Measurements from ENCODE around the gene LAD1. TPM values are rescaled to one million over a fixed set of nuclear protein-coding genes. Genes with fewer than 3 reads are reported as not detected.

LAD1 gene
- total and polyA plus RNA-seq, 2 experiments from 2014 or later = 63.5 to 64.2 TPM

DNA sequence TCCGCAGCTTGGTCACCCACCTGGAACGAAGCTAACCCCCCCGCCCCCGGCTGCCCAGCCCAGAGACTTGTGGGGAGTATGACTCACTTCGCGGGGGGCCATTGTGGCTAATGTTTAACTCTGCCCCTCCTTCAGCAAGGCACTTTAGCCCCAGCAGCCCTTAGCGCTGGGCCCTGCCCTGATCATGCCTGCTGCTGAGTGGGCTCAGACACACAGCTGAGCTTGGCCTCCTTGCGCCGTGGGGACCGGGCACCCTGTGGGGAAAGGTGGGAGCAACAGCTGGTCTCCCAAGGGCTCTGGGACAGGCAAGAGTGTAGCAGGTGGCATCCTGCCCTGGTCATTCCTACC lies 6.3 kb upstream of the LAD1 start:
- no peaks in the 10 kb centered on the region for H3K36me3 ChIP-seq (replicated peaks; ENCODE audit: insufficient read depth, low read depth)
- WGBS (ENCODE audit: low lambda C conversion rate, missing lambda C conversion rate) = 61% methylated on average over 10 of the region's 10 CpGs
- H3K4me1 ChIP-seq (ENCODE audit: insufficient read depth) = peaks cover 38% of the 10 kb centered on the region
- H4K20me1 ChIP-seq (ENCODE audit: insufficient read depth, poor library complexity, severe bottlenecking) = no peaks in the 10 kb centered on the region
- peak; percentile 88 for DNase-seq (ENCODE audit: low spot score)
- peak overlapping the region; percentile 56 for H3K4me2 ChIP-seq
- H3K9me3 ChIP-seq (ENCODE audit: low read depth) = no peaks in the 10 kb centered on the region
- peak overlapping the region; percentile 89 for H3K27ac ChIP-seq
- H3K79me2 ChIP-seq = peaks cover 4% of the 10 kb centered on the region
- TF ChIP-seq, protein P1, sequence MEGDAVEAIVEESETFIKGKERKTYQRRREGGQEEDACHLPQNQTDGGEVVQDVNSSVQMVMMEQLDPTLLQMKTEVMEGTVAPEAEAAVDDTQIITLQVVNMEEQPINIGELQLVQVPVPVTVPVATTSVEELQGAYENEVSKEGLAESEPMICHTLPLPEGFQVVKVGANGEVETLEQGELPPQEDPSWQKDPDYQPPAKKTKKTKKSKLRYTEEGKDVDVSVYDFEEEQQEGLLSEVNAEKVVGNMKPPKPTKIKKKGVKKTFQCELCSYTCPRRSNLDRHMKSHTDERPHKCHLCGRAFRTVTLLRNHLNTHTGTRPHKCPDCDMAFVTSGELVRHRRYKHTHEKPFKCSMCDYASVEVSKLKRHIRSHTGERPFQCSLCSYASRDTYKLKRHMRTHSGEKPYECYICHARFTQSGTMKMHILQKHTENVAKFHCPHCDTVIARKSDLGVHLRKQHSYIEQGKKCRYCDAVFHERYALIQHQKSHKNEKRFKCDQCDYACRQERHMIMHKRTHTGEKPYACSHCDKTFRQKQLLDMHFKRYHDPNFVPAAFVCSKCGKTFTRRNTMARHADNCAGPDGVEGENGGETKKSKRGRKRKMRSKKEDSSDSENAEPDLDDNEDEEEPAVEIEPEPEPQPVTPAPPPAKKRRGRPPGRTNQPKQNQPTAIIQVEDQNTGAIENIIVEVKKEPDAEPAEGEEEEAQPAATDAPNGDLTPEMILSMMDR (IDR thresholded peaks at IDR 0.05; ENCODE audit: poor library complexity) = no peak
- TF ChIP-seq EZH2phosphoT487 (IDR thresholded peaks at IDR 0.05; ENCODE audit: low read depth, severe bottlenecking, unreplicated experiment) = no peak
- no peak for TF ChIP-seq EZH2 (IDR thresholded peaks at IDR 0.05; ENCODE audit: borderline replicate concordance)
- no peak overlapping the region for H2AFZ ChIP-seq
- no peaks in the 10 kb centered on the region for H3K27me3 ChIP-seq
- no peak overlapping the region for H3K4me3 ChIP-seq
- no peaks in the 10 kb centered on the region for H3K9me2 ChIP-seq (replicated peaks; ENCODE audit: insufficient read depth)

DNA sequence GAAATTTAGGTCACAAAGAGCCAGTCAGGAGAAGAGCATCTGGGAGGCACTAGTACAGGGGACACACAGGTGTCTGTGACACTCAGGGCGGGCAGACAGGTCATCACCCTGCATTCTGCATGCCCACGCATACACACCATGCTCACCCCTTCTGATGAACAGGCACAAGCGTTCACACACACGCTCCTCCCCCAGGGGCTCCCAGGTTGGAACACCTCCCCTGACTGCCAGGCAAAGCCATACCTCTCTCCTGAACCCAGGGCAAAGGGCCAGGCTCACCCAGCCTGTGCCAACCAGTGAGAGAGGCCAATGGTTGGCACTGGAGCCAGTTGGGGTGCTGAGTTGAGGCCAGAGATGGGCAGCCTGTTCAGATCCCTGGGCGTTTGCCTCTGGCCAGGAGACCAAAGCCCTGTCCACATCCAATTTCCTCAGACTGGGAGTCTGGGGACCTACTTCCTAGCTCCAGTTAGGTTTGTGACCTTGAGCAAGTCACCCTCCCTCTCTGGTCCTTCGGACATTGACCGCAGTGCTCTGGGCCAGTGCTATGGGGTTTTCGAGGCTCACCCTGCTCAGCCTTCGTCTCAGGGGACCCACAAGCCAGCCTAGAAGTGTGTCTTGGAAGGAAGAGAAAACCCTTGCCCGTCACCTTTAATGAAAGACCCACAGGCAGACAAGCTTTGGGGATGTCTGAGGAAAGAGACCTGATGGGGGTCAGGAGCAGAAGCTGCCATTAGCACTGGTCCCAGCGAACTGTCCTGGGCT lies 5.8 kb upstream of the LAD1 start:
- no peak overlapping the region for H2AFZ ChIP-seq
- DNase-seq (ENCODE audit: low spot score) = no peak
- H3K4me2 ChIP-seq = peak overlapping the region; percentile 38
- no peaks in the 10 kb centered on the region for H3K9me3 ChIP-seq (ENCODE audit: low read depth)
- no peaks in the 10 kb centered on the region for H4K20me1 ChIP-seq (ENCODE audit: insufficient read depth, poor library complexity, severe bottlenecking)
- H3K27ac ChIP-seq = peak overlapping the region; percentile 89
- H3K27me3 ChIP-seq = no peaks in the 10 kb centered on the region
- 92% methylated on average over 11 of the region's 11 CpGs for WGBS (ENCODE audit: low lambda C conversion rate, missing lambda C conversion rate)
- no peaks in the 10 kb centered on the region for H3K9me2 ChIP-seq (replicated peaks; ENCODE audit: insufficient read depth)
- H3K79me2 ChIP-seq = peaks cover 4% of the 10 kb centered on the region
- no peak for TF ChIP-seq EZH2phosphoT487 (IDR thresholded peaks at IDR 0.05; ENCODE audit: low read depth, severe bottlenecking, unreplicated experiment)
- TF ChIP-seq, protein P1 (IDR thresholded peaks at IDR 0.05; ENCODE audit: poor library complexity) = no peak
- TF ChIP-seq EZH2 (IDR thresholded peaks at IDR 0.05; ENCODE audit: borderline replicate concordance) = no peak
- peaks cover 44% of the 10 kb centered on the region for H3K4me1 ChIP-seq (ENCODE audit: insufficient read depth)
- no peak overlapping the region for H3K4me3 ChIP-seq
- no peaks in the 10 kb centered on the region for H3K36me3 ChIP-seq (replicated peaks; ENCODE audit: insufficient read depth, low read depth)

DNA sequence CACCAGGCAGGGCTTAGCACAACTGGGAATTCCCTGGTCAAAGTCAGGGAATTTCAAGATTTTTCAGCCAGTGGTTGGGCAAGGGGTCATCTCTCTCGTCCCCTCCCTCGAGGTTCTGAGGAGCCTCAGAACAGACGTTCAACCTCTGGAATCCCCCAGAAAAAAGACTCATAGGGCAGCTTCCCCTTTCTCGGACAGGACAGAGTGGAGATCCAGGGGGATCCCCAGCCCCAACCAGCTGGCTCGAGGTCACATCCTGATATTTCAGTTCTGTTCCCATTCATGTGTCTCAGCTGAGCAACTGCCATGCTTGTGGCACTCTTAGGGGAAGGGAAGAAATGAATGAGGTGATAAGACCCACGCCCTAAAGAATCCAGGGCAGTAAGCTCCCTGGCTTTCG lies 4.9 kb upstream of the LAD1 start:
- Histone ChIP-seq H3K9me3 (ENCODE audit: low read depth) (no peaks in the 10 kb centered on the region), H2AFZ (no peak overlapping the region), H3K27me3 (no peaks in the 10 kb centered on the region), H3K4me3 (no peak overlapping the region), H3K4me2 (no peak overlapping the region), H3K79me2 (peaks cover 4% of the 10 kb centered on the region), H4K20me1 (ENCODE audit: insufficient read depth, poor library complexity, severe bottlenecking) (no peaks in the 10 kb centered on the region), H3K4me1 (ENCODE audit: insufficient read depth) (peaks cover 48% of the 10 kb centered on the region), H3K36me3 (replicated peaks; ENCODE audit: insufficient read depth, low read depth) (no peaks in the 10 kb centered on the region), H3K27ac (peak overlapping the region; percentile 89), H3K9me2 (replicated peaks; ENCODE audit: insufficient read depth) (no peaks in the 10 kb centered on the region)
- DNase-seq (ENCODE audit: low spot score) = no peak
- TF ChIP-seq, protein P1 (IDR thresholded peaks at IDR 0.05; ENCODE audit: poor library complexity) = no peak
- TF ChIP-seq EZH2phosphoT487 (IDR thresholded peaks at IDR 0.05; ENCODE audit: low read depth, severe bottlenecking, unreplicated experiment) = no peak
- no peak for TF ChIP-seq EZH2 (IDR thresholded peaks at IDR 0.05; ENCODE audit: borderline replicate concordance)
- 83% methylated on average over 7 of the region's 7 CpGs for WGBS (ENCODE audit: low lambda C conversion rate, missing lambda C conversion rate)

Measured in hepatocyte (in vitro differentiated cells).